Measurements from ENCODE around the gene FOXR1.

DNA sequence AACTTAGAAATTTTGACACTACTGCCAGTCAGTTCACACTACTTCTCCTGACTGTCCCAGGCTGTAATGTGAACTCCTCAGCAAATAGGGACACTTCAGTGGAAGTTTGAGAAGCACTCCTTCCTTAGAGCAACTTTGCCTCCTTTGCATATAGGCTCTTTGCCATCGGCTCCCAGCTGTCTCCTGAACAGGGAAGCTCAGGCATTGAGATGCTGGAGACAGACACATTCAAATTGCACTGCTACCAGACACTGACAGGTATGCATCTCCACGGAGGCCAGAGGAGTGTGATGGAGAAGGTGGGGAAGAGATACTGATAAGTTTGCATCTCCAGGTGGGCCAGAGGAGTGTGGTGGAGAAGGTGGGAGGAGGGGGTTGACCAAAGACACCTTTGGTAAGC lies 48.4 kb downstream of the FOXR1 start:
- TF ChIP-seq, protein P1, sequence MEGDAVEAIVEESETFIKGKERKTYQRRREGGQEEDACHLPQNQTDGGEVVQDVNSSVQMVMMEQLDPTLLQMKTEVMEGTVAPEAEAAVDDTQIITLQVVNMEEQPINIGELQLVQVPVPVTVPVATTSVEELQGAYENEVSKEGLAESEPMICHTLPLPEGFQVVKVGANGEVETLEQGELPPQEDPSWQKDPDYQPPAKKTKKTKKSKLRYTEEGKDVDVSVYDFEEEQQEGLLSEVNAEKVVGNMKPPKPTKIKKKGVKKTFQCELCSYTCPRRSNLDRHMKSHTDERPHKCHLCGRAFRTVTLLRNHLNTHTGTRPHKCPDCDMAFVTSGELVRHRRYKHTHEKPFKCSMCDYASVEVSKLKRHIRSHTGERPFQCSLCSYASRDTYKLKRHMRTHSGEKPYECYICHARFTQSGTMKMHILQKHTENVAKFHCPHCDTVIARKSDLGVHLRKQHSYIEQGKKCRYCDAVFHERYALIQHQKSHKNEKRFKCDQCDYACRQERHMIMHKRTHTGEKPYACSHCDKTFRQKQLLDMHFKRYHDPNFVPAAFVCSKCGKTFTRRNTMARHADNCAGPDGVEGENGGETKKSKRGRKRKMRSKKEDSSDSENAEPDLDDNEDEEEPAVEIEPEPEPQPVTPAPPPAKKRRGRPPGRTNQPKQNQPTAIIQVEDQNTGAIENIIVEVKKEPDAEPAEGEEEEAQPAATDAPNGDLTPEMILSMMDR (IDR thresholded peaks at IDR 0.05; ENCODE audit: poor library complexity, severe bottlenecking) = no peak
- TF ChIP-seq POLR2AphosphoS5 (IDR thresholded peaks at IDR 0.05) = no peak
- no peak for TF ChIP-seq EP300 (conservative IDR thresholded peaks at IDR 0.05; ENCODE audit: poor library complexity, severe bottlenecking)
- TF ChIP-seq, protein P2, sequence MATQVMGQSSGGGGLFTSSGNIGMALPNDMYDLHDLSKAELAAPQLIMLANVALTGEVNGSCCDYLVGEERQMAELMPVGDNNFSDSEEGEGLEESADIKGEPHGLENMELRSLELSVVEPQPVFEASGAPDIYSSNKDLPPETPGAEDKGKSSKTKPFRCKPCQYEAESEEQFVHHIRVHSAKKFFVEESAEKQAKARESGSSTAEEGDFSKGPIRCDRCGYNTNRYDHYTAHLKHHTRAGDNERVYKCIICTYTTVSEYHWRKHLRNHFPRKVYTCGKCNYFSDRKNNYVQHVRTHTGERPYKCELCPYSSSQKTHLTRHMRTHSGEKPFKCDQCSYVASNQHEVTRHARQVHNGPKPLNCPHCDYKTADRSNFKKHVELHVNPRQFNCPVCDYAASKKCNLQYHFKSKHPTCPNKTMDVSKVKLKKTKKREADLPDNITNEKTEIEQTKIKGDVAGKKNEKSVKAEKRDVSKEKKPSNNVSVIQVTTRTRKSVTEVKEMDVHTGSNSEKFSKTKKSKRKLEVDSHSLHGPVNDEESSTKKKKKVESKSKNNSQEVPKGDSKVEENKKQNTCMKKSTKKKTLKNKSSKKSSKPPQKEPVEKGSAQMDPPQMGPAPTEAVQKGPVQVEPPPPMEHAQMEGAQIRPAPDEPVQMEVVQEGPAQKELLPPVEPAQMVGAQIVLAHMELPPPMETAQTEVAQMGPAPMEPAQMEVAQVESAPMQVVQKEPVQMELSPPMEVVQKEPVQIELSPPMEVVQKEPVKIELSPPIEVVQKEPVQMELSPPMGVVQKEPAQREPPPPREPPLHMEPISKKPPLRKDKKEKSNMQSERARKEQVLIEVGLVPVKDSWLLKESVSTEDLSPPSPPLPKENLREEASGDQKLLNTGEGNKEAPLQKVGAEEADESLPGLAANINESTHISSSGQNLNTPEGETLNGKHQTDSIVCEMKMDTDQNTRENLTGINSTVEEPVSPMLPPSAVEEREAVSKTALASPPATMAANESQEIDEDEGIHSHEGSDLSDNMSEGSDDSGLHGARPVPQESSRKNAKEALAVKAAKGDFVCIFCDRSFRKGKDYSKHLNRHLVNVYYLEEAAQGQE (IDR thresholded peaks at IDR 0.05; ENCODE audit: borderline replicate concordance) = no peak
- no peak for TF ChIP-seq EZH2 (IDR thresholded peaks at IDR 0.05; ENCODE audit: borderline replicate concordance, insufficient read depth, low read length, poor library complexity, severe bottlenecking)
- TF ChIP-seq MXI1 (conservative IDR thresholded peaks at IDR 0.05; ENCODE audit: poor library complexity, severe bottlenecking) = no peak
- TF ChIP-seq TAF1 (IDR thresholded peaks at IDR 0.05; ENCODE audit: low read depth) = no peak
- no peak for TF ChIP-seq SMC3 (conservative IDR thresholded peaks at IDR 0.05; ENCODE audit: poor library complexity)
- no peak for TF ChIP-seq RAD21 (conservative IDR thresholded peaks at IDR 0.05)

Measured in neural cell (in vitro differentiated cells).